ENCODE data around the gene CBARP.
"Not testable (repeated sequence)": the region's sequence is repeated elsewhere in the genome, so short reads cannot be mapped to it uniquely, and the experiment has no call there.

CBARP gene

GRCh38 chr19:1252821-1253513, 15.2 kb upstream of the CBARP start:
- DNase-seq (ENCODE audit: low spot score): peak; percentile 85

GRCh38 chr19:1252221-1252820, 14.5 kb upstream of the CBARP start:
- peak; percentile 92 for DNase-seq (ENCODE audit: low spot score)

- DNase-seq (ENCODE audit: low spot score): no peak
These were observed 13.8 kb upstream of the CBARP start for GRCh38 chr19:1251330-1252220.

GRCh38 chr19:1250437-1251260, 12.8 kb upstream of the CBARP start:
- DNase-seq (ENCODE audit: low spot score): no peak

GRCh38 chr19:1249990-1250436, 12.2 kb upstream of the CBARP start:
- no peak for DNase-seq (ENCODE audit: low spot score)

- peak; percentile 94 for DNase-seq (ENCODE audit: low spot score)
These were observed 11.6 kb upstream of the CBARP start for GRCh38 chr19:1249298-1249989.

GRCh38 chr19:1248786-1249297, 11.0 kb upstream of the CBARP start:
- peak; percentile 66 for DNase-seq (ENCODE audit: low spot score)

GRCh38 chr19:1248139-1248785, 10.5 kb upstream of the CBARP start, which contains the start of gene MIDN:
TSS of gene MIDN (plus strand) at chr19:1248583. CDS start at chr19:1250297, 1,714 bp downstream.
- peak; percentile 78 for DNase-seq (ENCODE audit: low spot score)

GRCh38 chr19:1247748-1248138, 9.9 kb upstream of the CBARP start:
- no peak for DNase-seq (ENCODE audit: low spot score)

- not testable (repeated sequence) for DNase-seq (ENCODE audit: low spot score)
These were observed 8.7 kb upstream of the CBARP start for GRCh38 chr19:1246265-1247087.

- DNase-seq (ENCODE audit: low spot score): no peak
These were observed 7.9 kb upstream of the CBARP start for GRCh38 chr19:1245494-1246264.

GRCh38 chr19:1244693-1245451, 7.1 kb upstream of the CBARP start:
- no peak for DNase-seq (ENCODE audit: low spot score)

- peak; percentile 70 for DNase-seq (ENCODE audit: low spot score)
These were observed 6.2 kb upstream of the CBARP start for GRCh38 chr19:1243768-1244692.

GRCh38 chr19:1241417-1242095, 3.8 kb upstream of the CBARP start, which contains the start of gene ATP5F1D:
TSS of gene ATP5F1D (plus strand) at chr19:1241751. CDS start at chr19:1241851, 100 bp downstream.
- peak; percentile 93 for DNase-seq (ENCODE audit: low spot score)

- no peak for DNase-seq (ENCODE audit: low spot score)
These were observed 3.1 kb upstream of the CBARP start for GRCh38 chr19:1240925-1241324.
